SK-N-SH treated with all-trans-retinoic acid at 6 μM for 48 hours (cell line): ENCODE measurements around the gene BRMS1.
A peak's percentile ranks its signal among the peaks of the same experiment; 100 is the strongest.
"Not testable (repeated sequence)": the region's sequence is repeated elsewhere in the genome, so short reads cannot be mapped to it uniquely, and the experiment has no call there.

ENCODE experiments used
- ATAC-seq: fragments of 200-7000 bp; cut with Tn5 transposase; 3 replicates; pipeline ENCODE4 v1.9.1; 2020; ENCODE audit warnings: mild to moderate bottlenecking, moderate library complexity
- ARNTL ChIP-seq: fragments of 450-650 bp; formaldehyde crosslinking; IDR thresholded peaks from 2 replicates; pipeline ENCODE4 v1.5.0; 2020; ENCODE audit warnings: low read depth, mild to moderate bottlenecking, moderate library complexity, borderline replicate concordance
- CREB5 ChIP-seq: fragments of 250-450 bp; sonication (Bioruptor Pico); IDR thresholded peaks from 2 replicates; pipeline ENCODE4 v1.5.1; 2020; ENCODE audit warnings: low read depth, mild to moderate bottlenecking, moderate library complexity
- CSDC2 ChIP-seq: fragments of 250-450 bp; sonication (Bioruptor Pico); IDR thresholded peaks from 2 replicates; pipeline ENCODE4 v1.5.0; 2020; ENCODE audit warnings: mild to moderate bottlenecking, moderate library complexity
- ESRRG ChIP-seq: fragments of 250-450 bp; sonication (Bioruptor Pico); IDR thresholded peaks from 2 replicates; pipeline ENCODE4 v1.6.1; 2021; ENCODE audit warnings: mild to moderate bottlenecking
- ISL1 ChIP-seq: fragments of 250-450 bp; sonication (Bioruptor Pico); IDR thresholded peaks from 2 replicates; pipeline ENCODE4 v2.1.2; 2022; ENCODE audit warnings: mild to moderate bottlenecking, moderate library complexity
- OSR1 ChIP-seq: fragments of 250-450 bp; sonication (Bioruptor Pico); IDR thresholded peaks from 2 replicates; pipeline ENCODE4 v1.8.0; 2022; ENCODE audit warnings: moderate library complexity, mild to moderate bottlenecking, inconsistent platforms
- POU6F1 ChIP-seq: fragments of 250-450 bp; sonication (Bioruptor Pico); IDR thresholded peaks from 2 replicates; pipeline ENCODE4 v1.8.0; 2021; ENCODE audit warnings: low read depth, mild to moderate bottlenecking, moderate library complexity, borderline replicate concordance
- RARB ChIP-seq: fragments of 250-450 bp; sonication (Bioruptor Pico); IDR thresholded peaks from 2 replicates; pipeline ENCODE4 v1.8.0; 2021; ENCODE audit warnings: mild to moderate bottlenecking, moderate library complexity
- SNAI2 ChIP-seq: fragments of 250-450 bp; sonication (Bioruptor Pico); IDR thresholded peaks from 2 replicates; pipeline ENCODE4 v1.5.0; 2020; ENCODE audit warnings: mild to moderate bottlenecking, moderate library complexity
- TOX ChIP-seq: fragments of 250-450 bp; sonication (Bioruptor Pico); IDR thresholded peaks from 2 replicates; pipeline ENCODE4 v1.8.0; 2021; ENCODE audit warnings: mild to moderate bottlenecking, moderate library complexity, borderline replicate concordance
- ZFP3 ChIP-seq: fragments of 250-450 bp; sonication (Bioruptor Pico); IDR thresholded peaks from 2 replicates; pipeline ENCODE4 v1.5.0; 2020; ENCODE audit warnings: mild to moderate bottlenecking, moderate library complexity
- ZNF565 ChIP-seq: fragments of 450-650 bp; formaldehyde crosslinking; conservative IDR thresholded peaks from 2 replicates; pipeline ENCODE4 v1.5.0; 2020; ENCODE audit warnings: low read depth, mild to moderate bottlenecking, moderate library complexity
- ZNF8 ChIP-seq: fragments of 450-650 bp; formaldehyde crosslinking; IDR thresholded peaks from 2 replicates; pipeline ENCODE4 v1.5.0; 2020; ENCODE audit warnings: mild to moderate bottlenecking, moderate library complexity
- TF ChIP-seq, protein P1 (sequence below): fragments of 250-450 bp; sonication (Bioruptor Pico); IDR thresholded peaks from 2 replicates; pipeline ENCODE4 v1.5.0; 2020; ENCODE audit warnings: mild to moderate bottlenecking, moderate library complexity
- TF ChIP-seq, protein P2 (sequence below): fragments of 250-450 bp; sonication (Bioruptor Pico); IDR thresholded peaks from 2 replicates; pipeline ENCODE4 v1.8.0; 2020; ENCODE audit warnings: mild to moderate bottlenecking, moderate library complexity, borderline replicate concordance

Gene BRMS1

GRCh38 chr11:66380264-66380663, 35.4 kb upstream of the BRMS1 start:
- not testable (repeated sequence) for ATAC-seq

DNA sequence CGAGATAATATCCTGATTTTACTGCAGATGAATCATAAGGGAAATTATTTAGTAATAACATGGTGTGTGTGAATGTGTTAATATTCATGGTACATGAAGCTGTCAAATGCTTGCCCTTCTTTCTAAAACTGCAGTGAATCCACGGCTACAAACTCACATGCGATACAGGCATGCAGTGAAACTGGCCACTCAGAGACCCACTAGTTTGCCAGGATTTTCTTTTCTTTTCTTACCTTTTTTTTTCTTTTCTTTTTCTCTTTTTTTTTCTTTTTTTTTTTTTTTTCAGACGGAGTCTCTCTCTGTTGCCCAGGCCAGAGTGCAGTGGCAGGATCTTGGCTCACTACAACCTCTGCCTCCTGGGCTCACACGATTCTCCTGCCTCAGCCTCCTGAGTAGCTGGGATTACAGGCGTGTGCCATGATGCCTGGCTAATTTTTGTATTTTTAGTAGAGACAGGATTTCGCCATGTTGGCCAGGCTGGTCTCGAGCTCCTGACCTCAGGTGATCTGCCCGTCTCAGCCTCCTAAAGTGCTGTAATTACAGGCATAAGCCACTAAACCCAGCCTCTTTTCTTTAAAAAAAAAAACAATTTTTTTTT, 28.9 kb upstream of the BRMS1 start:
- ATAC-seq, result not testable (repeated sequence)

GRCh38 chr11:66373265-66373664, 28.4 kb upstream of the BRMS1 start:
- no peak for TF ChIP-seq RARB (CRISPR knock-in tag)
- TF ChIP-seq ARNTL (CRISPR knock-in tag), result no peak
- no peak for TF ChIP-seq ISL1
- TF ChIP-seq, protein P1, sequence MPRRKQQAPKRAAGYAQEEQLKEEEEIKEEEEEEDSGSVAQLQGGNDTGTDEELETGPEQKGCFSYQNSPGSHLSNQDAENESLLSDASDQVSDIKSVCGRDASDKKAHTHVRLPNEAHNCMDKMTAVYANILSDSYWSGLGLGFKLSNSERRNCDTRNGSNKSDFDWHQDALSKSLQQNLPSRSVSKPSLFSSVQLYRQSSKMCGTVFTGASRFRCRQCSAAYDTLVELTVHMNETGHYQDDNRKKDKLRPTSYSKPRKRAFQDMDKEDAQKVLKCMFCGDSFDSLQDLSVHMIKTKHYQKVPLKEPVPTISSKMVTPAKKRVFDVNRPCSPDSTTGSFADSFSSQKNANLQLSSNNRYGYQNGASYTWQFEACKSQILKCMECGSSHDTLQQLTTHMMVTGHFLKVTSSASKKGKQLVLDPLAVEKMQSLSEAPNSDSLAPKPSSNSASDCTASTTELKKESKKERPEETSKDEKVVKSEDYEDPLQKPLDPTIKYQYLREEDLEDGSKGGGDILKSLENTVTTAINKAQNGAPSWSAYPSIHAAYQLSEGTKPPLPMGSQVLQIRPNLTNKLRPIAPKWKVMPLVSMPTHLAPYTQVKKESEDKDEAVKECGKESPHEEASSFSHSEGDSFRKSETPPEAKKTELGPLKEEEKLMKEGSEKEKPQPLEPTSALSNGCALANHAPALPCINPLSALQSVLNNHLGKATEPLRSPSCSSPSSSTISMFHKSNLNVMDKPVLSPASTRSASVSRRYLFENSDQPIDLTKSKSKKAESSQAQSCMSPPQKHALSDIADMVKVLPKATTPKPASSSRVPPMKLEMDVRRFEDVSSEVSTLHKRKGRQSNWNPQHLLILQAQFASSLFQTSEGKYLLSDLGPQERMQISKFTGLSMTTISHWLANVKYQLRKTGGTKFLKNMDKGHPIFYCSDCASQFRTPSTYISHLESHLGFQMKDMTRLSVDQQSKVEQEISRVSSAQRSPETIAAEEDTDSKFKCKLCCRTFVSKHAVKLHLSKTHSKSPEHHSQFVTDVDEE, result no peak
- TF ChIP-seq TOX (CRISPR knock-in tag), result no peak
- no peak for TF ChIP-seq POU6F1 (CRISPR knock-in tag)
- TF ChIP-seq ZNF565 (CRISPR knock-in tag), result no peak
- no peak for TF ChIP-seq CREB5 (CRISPR knock-in tag)
- TF ChIP-seq ZFP3, result no peak
- TF ChIP-seq ESRRG (CRISPR knock-in tag), result no peak
- no peak for TF ChIP-seq ZNF8 (CRISPR knock-in tag)
- TF ChIP-seq OSR1 (CRISPR knock-in tag), result no peak
- TF ChIP-seq SNAI2, result no peak
- TF ChIP-seq CSDC2 (CRISPR knock-in tag), result no peak
- no peak for ATAC-seq

DNA sequence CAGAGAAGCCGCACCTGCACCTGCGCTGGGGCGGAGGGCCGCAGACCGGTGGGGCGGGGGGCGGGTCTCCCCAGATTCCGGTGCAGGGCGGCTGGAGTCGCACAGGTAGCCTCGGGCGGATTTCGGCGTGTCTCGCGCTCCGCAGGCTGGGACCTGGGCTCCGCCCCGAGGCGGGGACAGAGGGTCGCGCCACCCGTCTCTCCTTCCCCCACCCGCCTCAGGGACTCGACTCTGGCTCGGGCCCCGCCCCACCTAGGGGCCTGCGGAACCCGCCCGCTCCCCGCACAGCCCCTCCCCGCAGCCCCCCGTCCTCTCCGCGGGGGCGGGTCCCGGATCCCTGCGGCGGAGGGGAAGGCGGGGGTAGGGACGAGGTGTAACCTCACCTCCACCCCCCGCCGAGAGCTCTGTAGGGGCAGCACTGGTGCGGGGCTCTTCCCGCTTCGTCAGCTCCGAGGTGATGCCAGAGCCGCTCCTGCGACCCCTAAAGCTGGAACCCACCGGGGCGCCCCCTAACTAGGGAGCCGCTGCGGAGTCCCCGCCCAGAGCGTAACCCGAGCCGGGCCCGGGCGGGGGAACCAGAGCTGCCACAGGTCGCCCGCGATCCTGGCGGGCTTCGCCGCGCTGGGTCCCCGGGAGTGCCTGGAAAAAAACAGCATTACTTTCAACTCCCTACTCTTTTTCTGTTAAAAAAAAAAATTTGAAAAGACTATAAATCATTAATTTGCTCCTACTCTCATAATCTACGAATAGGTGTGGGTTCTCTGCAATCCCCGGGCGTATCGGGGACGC, 26.9 kb upstream of the BRMS1 start, which contains the start of gene SLC29A2:
Gene SLC29A2, minus strand, starts transcription at position 134 of the 789 bp plus-strand sequence. CDS start 169 bp downstream, outside the sequence.
- peak; percentile 67 for ATAC-seq

More for the DNA sequence above, 26.9 kb upstream of the BRMS1 start, which contains the start of gene SLC29A2:
- TF ChIP-seq, protein P1, result no peak
- TF ChIP-seq TOX (CRISPR knock-in tag) (no peak), POU6F1 (CRISPR knock-in tag) (no peak)
- TF ChIP-seq, protein P2, sequence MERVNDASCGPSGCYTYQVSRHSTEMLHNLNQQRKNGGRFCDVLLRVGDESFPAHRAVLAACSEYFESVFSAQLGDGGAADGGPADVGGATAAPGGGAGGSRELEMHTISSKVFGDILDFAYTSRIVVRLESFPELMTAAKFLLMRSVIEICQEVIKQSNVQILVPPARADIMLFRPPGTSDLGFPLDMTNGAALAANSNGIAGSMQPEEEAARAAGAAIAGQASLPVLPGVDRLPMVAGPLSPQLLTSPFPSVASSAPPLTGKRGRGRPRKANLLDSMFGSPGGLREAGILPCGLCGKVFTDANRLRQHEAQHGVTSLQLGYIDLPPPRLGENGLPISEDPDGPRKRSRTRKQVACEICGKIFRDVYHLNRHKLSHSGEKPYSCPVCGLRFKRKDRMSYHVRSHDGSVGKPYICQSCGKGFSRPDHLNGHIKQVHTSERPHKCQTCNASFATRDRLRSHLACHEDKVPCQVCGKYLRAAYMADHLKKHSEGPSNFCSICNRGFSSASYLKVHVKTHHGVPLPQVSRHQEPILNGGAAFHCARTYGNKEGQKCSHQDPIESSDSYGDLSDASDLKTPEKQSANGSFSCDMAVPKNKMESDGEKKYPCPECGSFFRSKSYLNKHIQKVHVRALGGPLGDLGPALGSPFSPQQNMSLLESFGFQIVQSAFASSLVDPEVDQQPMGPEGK (CRISPR knock-in tag), result 0 out of 2 replicates have a peak, but pooled peaks have one; percentile 31
